Heart left ventricle (tissue), 16 donors: ENCODE measurements around the gene CCDC92. TPM values are rescaled to one million over a fixed set of nuclear protein-coding genes. Genes with fewer than 3 reads are reported as not detected.

ENCODE experiments used
- ATAC-seq, 4 donors: fragments of 200-7000 bp; cut with Tn5 transposase; one replicate each; pipeline ENCODE4 v1.9.1; 2020 to 2022; ENCODE audit warnings: moderate library complexity in 4 of 4, mild to moderate bottlenecking in 3 of 4, moderate number of reproducible peaks in 1 of 4
- DNase-seq, 5 donors: peaks; one replicate each; pipeline ENCODE4 v3.0.0-alpha.2; 2020
- H3K27ac ChIP-seq, 12 donors: fragments of 200-600 bp; sonication (generic) in 4 of 12; one replicate each; pipeline versions ENCODE4 v1.5.0 to v1.8.0; 2016 to 2022; ENCODE audit warnings: mild to moderate bottlenecking in 2 of 12
- H3K27me3 ChIP-seq, 9 donors: fragments of 200-600 bp; sonication (generic) in 2 of 9; one replicate each; pipeline versions ENCODE4 v1.5.1 to v1.8.0; 2016 to 2022; ENCODE audit warnings: mild to moderate bottlenecking in 3 of 9
- H3K36me3 ChIP-seq, 9 donors: fragments of 200-600 bp; sonication (generic) in 2 of 9; one replicate each; pipeline versions ENCODE4 v1.5.0 to v1.8.0; 2018 to 2022; ENCODE audit warnings: mild to moderate bottlenecking in 2 of 9
- H3K4me1 ChIP-seq, 12 donors: fragments of 200-600 bp; sonication (generic) in 4 of 12; one replicate each; pipeline versions ENCODE4 v1.5.0 to v1.8.0; 2016 to 2022; ENCODE audit warnings: mild to moderate bottlenecking in 3 of 12
- H3K4me3 ChIP-seq, 12 donors: fragments of 200-600 bp; sonication (generic) in 4 of 12; one replicate each; pipeline versions ENCODE4 v1.5.0 to v1.8.0; 2017 to 2022; ENCODE audit warnings: mild to moderate bottlenecking in 9 of 12, moderate library complexity in 4 of 12
- H3K9me3 ChIP-seq, 12 donors: fragments of 200-600 bp; sonication (generic) in 4 of 12; one replicate each; pipeline versions ENCODE4 v1.5.0 to v1.8.0; 2016 to 2022; ENCODE audit warnings: mild to moderate bottlenecking in 1 of 12
- POLR2A ChIP-seq, 2 donors: fragments of 450-650 bp; IDR thresholded peaks; one replicate each; pipeline ENCODE4 v1.6.1; 2017; ENCODE audit warnings: antibody characterized with exemption in 2 of 2, mild to moderate bottlenecking in 2 of 2, moderate library complexity in 2 of 2
- WGBS, 4 donors: extraction: QIAGEN DNeasy Blood & Tissue Kit in 2 of 4; methylation state at CpG; one replicate each; pipeline versions ENCODE4 v1.1.5 to v1.1.7; 2013 to 2018; 5-methylcytosine and 5-hydroxymethylcytosine counted together
- intact Hi-C, 10 donors: fragments of 100-400 bp; cut with DNase I; formaldehyde crosslinking; loops; one replicate each; pipeline versions ENCODE4 v1.11.1 to v1.14.2; 2022
- polyA plus RNA-seq, 2 donors: library from polyadenylated mRNA; stranded (reverse); fragments of 200-250 nt; gene quantifications; one replicate each; pipeline ENCODE4 v1.2.3, GENCODE V29; 2013
- total RNA-seq, 9 donors: library from RNA; depleted of rRNA in 2 of 9; stranded (reverse); fragments of >200 nt in 2 of 9; fragmentation: NEBNext Ultra II Directional in 3 of 9; extraction: Animal tissue kit (Norgen Biotek cat#: 25700) in 3 of 9; gene quantifications; one replicate each; pipeline versions ENCODE4 v1.1.0 to v1.2.4, GENCODE V29; 2016 to 2023
- TF ChIP-seq, protein P1 (sequence below), 12 donors: fragments of 200-600 bp; sonication (generic) in 4 of 12; IDR thresholded peaks; one replicate each; pipeline versions ENCODE4 v1.5.0 to v1.8.0; 2018 to 2022; ENCODE audit warnings: antibody characterized with exemption in 12 of 12, mild to moderate bottlenecking in 5 of 12
- donor health status: ischemic (EF 13 %, LVEDD 7.1; RV severe dilation, severe dysfunction).
- donor health status: healthy with polysubstance abuse.
- donor health status: DM: no; HTN: yes; CAD: no.
- donor health status: DM: no; HTN: no; CAD: no.
- donor health status: ischemic (EF 25% LVEDD 6.9; RV normal size, moderate dysfunction).
- donor health status: ischemic (EF 25% LVEDD 5.7; RV mildly dilated, moderate dysfunction).
- donor health status: healthy.
- donor health status: DM: yes; HTN: yes; CAD: no.
- donor health status: ischemic (EF 35%, LVEDD 5.7; RV mildly dilated, moderate dysfunction).
- donor health status: nonischemic (EF 11% LVEDD 7.7; RV severe dilation, severe dysfunction).
- donor health status: DM: yes; HTN: yes; CAD: no.
- donor health status: PGD.
- donor health status: ischemic (EF 29% LVEDD 5.4; RV normal size, mild dysfunction).
- donor health status: nonischemic (EF 23%, LVEDD 6.1; RV moderate dilation, normal function).

CCDC92 gene
- total and polyA plus RNA-seq, 11 donors: 37.8 to 86.1 (median 58.1) TPM

GRCh38 chr12:124002654-124003053 lies 30.0 kb upstream of the CCDC92 start:
- ATAC-seq (no peak), DNase-seq (no peak)
- intact Hi-C loops: no loop called here
- Histone ChIP-seq H3K27me3 (no peaks in the 10 kb centered on the region), H3K36me3 (peaks cover 0 to 62% (median 25%) of the 10 kb centered on the region in 9 donors), H3K27ac (no peak overlapping the region), H3K4me1 (peaks cover 0 to 70% (median 20%) of the 10 kb centered on the region in 12 donors), H3K9me3 (no peaks in the 10 kb centered on the region), H3K4me3 (no peak overlapping the region)
- 49 to 82% (median 75%) methylated on average over 2 of the region's 2 CpGs for WGBS, 4 donors
- TF ChIP-seq, protein P1, sequence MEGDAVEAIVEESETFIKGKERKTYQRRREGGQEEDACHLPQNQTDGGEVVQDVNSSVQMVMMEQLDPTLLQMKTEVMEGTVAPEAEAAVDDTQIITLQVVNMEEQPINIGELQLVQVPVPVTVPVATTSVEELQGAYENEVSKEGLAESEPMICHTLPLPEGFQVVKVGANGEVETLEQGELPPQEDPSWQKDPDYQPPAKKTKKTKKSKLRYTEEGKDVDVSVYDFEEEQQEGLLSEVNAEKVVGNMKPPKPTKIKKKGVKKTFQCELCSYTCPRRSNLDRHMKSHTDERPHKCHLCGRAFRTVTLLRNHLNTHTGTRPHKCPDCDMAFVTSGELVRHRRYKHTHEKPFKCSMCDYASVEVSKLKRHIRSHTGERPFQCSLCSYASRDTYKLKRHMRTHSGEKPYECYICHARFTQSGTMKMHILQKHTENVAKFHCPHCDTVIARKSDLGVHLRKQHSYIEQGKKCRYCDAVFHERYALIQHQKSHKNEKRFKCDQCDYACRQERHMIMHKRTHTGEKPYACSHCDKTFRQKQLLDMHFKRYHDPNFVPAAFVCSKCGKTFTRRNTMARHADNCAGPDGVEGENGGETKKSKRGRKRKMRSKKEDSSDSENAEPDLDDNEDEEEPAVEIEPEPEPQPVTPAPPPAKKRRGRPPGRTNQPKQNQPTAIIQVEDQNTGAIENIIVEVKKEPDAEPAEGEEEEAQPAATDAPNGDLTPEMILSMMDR (IDR thresholded peaks at IDR 0.05): no peak
- no peak for TF ChIP-seq POLR2A (IDR thresholded peaks at IDR 0.05)

GRCh38 chr12:124002021-124002644 lies 29.5 kb upstream of the CCDC92 start:
- TF ChIP-seq, protein P1 (IDR thresholded peaks at IDR 0.05): no peak
- TF ChIP-seq POLR2A (IDR thresholded peaks at IDR 0.05): no peak
- DNase-seq: no peak
- Histone ChIP-seq H3K27me3 (no peaks in the 10 kb centered on the region), H3K9me3 (no peaks in the 10 kb centered on the region), H3K4me1 (peaks cover 0 to 70% (median 23%) of the 10 kb centered on the region in 12 donors), H3K36me3 (peaks cover 0 to 56% (median 25%) of the 10 kb centered on the region in 9 donors), H3K4me3 (no peak overlapping the region), H3K27ac (peak overlapping the region in 1 of 12 donors; percentile 7)
- ATAC-seq: peak; percentile 57 to 83 (median 62)
- intact Hi-C loops: no loop called here
- WGBS, 4 donors: 70 to 76% (median 71%) methylated on average over 6 of the region's 6 CpGs

- Histone ChIP-seq H3K9me3 (no peaks in the 10 kb centered on the region), H3K27me3 (no peaks in the 10 kb centered on the region), H3K4me3 (no peak overlapping the region), H3K36me3 (peaks cover 0 to 56% (median 25%) of the 10 kb centered on the region in 9 donors), H3K4me1 (peaks cover 0 to 70% (median 25%) of the 10 kb centered on the region in 12 donors), H3K27ac (no peak overlapping the region)
- intact Hi-C loops: no loop called here
- TF ChIP-seq POLR2A (IDR thresholded peaks at IDR 0.05): no peak
- TF ChIP-seq, protein P1 (IDR thresholded peaks at IDR 0.05): no peak
- DNase-seq: no peak
- no peak for ATAC-seq
- 82 to 87% (median 85%) methylated on average over 7 of the region's 7 CpGs for WGBS, 4 donors
Measured at GRCh38 chr12:124001343-124001742, 28.7 kb upstream of the CCDC92 start.

- ATAC-seq (no peak), DNase-seq (no peak)
- Histone ChIP-seq H3K27ac (peak overlapping the region in 1 of 12 donors; percentile 6), H3K27me3 (no peaks in the 10 kb centered on the region), H3K4me1 (peaks cover 0 to 71% (median 28%) of the 10 kb centered on the region in 12 donors), H3K36me3 (peaks cover 0 to 50% (median 24%) of the 10 kb centered on the region in 9 donors), H3K4me3 (no peak overlapping the region), H3K9me3 (no peaks in the 10 kb centered on the region)
- WGBS, 4 donors: 83 to 91% (median 88%) methylated on average over 5 of the region's 5 CpGs
- intact Hi-C loops: no loop called here
- TF ChIP-seq POLR2A (IDR thresholded peaks at IDR 0.05): no peak
- TF ChIP-seq, protein P1 (IDR thresholded peaks at IDR 0.05): no peak
Measured at GRCh38 chr12:124000111-124000510, 27.5 kb upstream of the CCDC92 start.
